Fibroblast of lung (primary cell): ENCODE data around the gene DEPDC1B. TPM values are rescaled to one million over a fixed set of nuclear protein-coding genes. Genes with fewer than 3 reads are reported as not detected.
"Not testable (repeated sequence)": the region's sequence is repeated elsewhere in the genome, so short reads cannot be mapped to it uniquely, and the experiment has no call there.

Experiments
- DNase-seq, 2 donors: peaks; one replicate each; pipeline versions ENCODE4 v3.0.0 to v3.0.0-alpha.2; 2010; ENCODE audit warnings: low read depth in 2 of 2
- H2AFZ ChIP-seq: 2 replicates; pipeline ENCODE4 v1.5.1; 2012; ENCODE audit warnings: low read length, control low read depth, inconsistent platforms
- H3K27ac ChIP-seq: 2 replicates; pipeline ENCODE4 v1.5.1; 2011; ENCODE audit warnings: low read length, control low read depth; ENCODE audit not compliant: insufficient read depth
- H3K27me3 ChIP-seq: 2 replicates; pipeline ENCODE4 v1.5.1; 2011; ENCODE audit warnings: mild to moderate bottlenecking, low read length; ENCODE audit not compliant: control insufficient read depth, insufficient read depth
- H3K36me3 ChIP-seq: 2 replicates; pipeline ENCODE4 v1.5.1; 2011; ENCODE audit warnings: low read length; ENCODE audit not compliant: control insufficient read depth, insufficient read depth
- H3K4me1 ChIP-seq: 2 replicates; pipeline ENCODE4 v1.5.1; 2011; ENCODE audit warnings: low read length; ENCODE audit not compliant: control insufficient read depth, insufficient read depth; ENCODE audit errors: extremely low read depth
- H3K4me2 ChIP-seq: 2 replicates; pipeline ENCODE4 v1.5.1; 2011; ENCODE audit warnings: low read length, control low read depth; ENCODE audit not compliant: insufficient read depth; ENCODE audit errors: extremely low read depth
- H3K4me3 ChIP-seq, 4 experiments: fragments of 200-600 bp in 1 of 4; sonication (generic) in 1 of 4; replicated peaks in 1 of 4; 2 replicates each; pipeline ENCODE4 v1.5.1; 2011 to 2016; ENCODE audit warnings: low read length in 4 of 4, low read depth in 3 of 4, mild to moderate bottlenecking in 3 of 4, control low read depth in 2 of 4, inconsistent platforms in 1 of 4, mixed read lengths in 1 of 4; ENCODE audit not compliant: insufficient read depth in 1 of 4; ENCODE audit errors: control extremely low read depth in 1 of 4
- H3K79me2 ChIP-seq: 2 replicates; pipeline ENCODE4 v1.5.1; 2012; ENCODE audit warnings: mild to moderate bottlenecking, low read length, inconsistent platforms; ENCODE audit not compliant: control insufficient read depth, insufficient read depth
- H3K9ac ChIP-seq: 2 replicates; pipeline ENCODE4 v1.5.1; 2011; ENCODE audit warnings: mild to moderate bottlenecking, low read length, control low read depth; ENCODE audit not compliant: insufficient read depth
- H3K9me3 ChIP-seq: 2 replicates; pipeline ENCODE4 v1.5.1; 2012; ENCODE audit warnings: low read depth, low read length; ENCODE audit not compliant: control insufficient read depth, insufficient read depth
- H4K20me1 ChIP-seq: 2 replicates; pipeline ENCODE4 v1.5.1; 2011; ENCODE audit warnings: low read length; ENCODE audit not compliant: control insufficient read depth, insufficient read depth; ENCODE audit errors: extremely low read depth
- EZH2 ChIP-seq: IDR thresholded peaks from 2 replicates; pipeline ENCODE4 v1.5.1; 2012; ENCODE audit warnings: low read length, control low read depth, mild to moderate bottlenecking; ENCODE audit errors: missing control alignments
- polyA plus RNA-seq, 2 donors: library from polyadenylated mRNA; depleted of rRNA in 1 of 2; stranded (reverse) in 1 of 2; unstranded in 1 of 2; fragments of >200 nt; gene quantifications; 2 replicates each; pipeline ENCODE4 v1.2.1, GENCODE V29; 2011 to 2012; ENCODE audit warnings: missing spikeins in 1 of 2
- total RNA-seq: library from RNA; depleted of rRNA; stranded (reverse); fragments of >200 nt; gene quantifications from 2 replicates; pipeline ENCODE4 v1.2.1, GENCODE V29; 2014
- TF ChIP-seq, protein P1 (sequence below), 2 donors: IDR thresholded peaks in 1 of 2; conservative IDR thresholded peaks in 1 of 2; 1 replicate in 1 of 2; 2 replicates in 1 of 2; pipeline ENCODE4 v1.5.1; 2011 to 2012; ENCODE audit warnings: low read length in 2 of 2, control low read depth in 1 of 2, inconsistent platforms in 1 of 2, low read depth in 1 of 2, mild to moderate bottlenecking in 1 of 2

DEPDC1B gene
- total and polyA plus RNA-seq, 2 donors (not counting 1 experiment from before 2014, with no cell fraction given): 2.5 to 3.2 TPM

DNA sequence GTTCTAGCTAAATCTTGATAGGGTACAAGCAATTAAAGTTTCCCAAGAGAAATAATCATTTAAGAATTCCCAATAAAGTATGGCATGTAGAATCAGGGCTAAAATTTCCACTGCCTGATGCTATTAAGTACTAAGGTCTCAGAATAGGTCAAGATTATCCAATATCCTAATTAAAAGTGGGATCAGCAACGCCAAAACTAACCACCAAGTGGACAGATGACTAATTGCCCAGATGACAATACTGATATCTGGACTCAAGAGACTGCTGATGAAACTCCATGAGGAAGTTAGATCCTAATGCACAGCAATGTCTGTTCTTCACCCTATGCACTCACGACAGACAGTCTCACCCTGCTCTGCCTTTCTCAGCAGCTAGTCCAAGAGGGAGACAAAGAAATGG is 14.3 kb downstream of the DEPDC1B start:
- TF ChIP-seq, protein P1, sequence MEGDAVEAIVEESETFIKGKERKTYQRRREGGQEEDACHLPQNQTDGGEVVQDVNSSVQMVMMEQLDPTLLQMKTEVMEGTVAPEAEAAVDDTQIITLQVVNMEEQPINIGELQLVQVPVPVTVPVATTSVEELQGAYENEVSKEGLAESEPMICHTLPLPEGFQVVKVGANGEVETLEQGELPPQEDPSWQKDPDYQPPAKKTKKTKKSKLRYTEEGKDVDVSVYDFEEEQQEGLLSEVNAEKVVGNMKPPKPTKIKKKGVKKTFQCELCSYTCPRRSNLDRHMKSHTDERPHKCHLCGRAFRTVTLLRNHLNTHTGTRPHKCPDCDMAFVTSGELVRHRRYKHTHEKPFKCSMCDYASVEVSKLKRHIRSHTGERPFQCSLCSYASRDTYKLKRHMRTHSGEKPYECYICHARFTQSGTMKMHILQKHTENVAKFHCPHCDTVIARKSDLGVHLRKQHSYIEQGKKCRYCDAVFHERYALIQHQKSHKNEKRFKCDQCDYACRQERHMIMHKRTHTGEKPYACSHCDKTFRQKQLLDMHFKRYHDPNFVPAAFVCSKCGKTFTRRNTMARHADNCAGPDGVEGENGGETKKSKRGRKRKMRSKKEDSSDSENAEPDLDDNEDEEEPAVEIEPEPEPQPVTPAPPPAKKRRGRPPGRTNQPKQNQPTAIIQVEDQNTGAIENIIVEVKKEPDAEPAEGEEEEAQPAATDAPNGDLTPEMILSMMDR (conservative IDR thresholded peaks at IDR 0.05 in 1 of 2, IDR thresholded peaks at IDR 0.05 in 1 of 2; ENCODE audit: low read depth in 1 of 2, low read length in 2 of 2): no peak
- TF ChIP-seq EZH2: no peak
- Histone ChIP-seq H3K4me2 (no peak overlapping the region), H3K27ac (no peak overlapping the region), H3K79me2 (peaks cover 18% of the 10 kb centered on the region), H3K9ac (no peak overlapping the region), H3K4me1 (no peaks in the 10 kb centered on the region), H3K4me3 (no peak overlapping the region), H3K27me3 (no peaks in the 10 kb centered on the region), H3K36me3 (no peaks in the 10 kb centered on the region), H2AFZ (no peak overlapping the region), H4K20me1 (no peaks in the 10 kb centered on the region), H3K9me3 (no peaks in the 10 kb centered on the region)
- no peak for DNase-seq

DNA sequence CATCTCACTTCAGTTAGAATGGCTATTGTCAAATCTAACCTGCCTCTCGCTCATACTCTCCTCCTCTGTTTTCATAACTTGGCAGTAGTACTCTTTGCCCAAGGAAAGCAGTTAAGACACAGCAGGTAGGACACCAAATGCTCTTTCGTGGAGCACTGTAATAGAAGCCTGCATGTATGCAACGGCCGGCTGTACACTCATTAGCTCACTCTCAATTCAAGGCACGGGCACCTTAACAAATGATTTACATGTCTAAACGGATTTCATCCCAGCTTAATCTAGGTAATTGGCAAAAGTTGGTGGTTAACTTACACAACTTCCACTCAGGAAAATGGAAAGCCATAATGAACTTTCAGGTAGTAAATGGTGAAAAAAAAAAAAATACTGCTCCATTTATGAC is 14.9 kb downstream of the DEPDC1B start:
- Histone ChIP-seq H3K36me3 (no peaks in the 10 kb centered on the region), H3K4me1 (no peaks in the 10 kb centered on the region), H2AFZ (peak overlapping the region; percentile 31), H3K4me3 (no peak overlapping the region), H3K79me2 (peaks cover 16% of the 10 kb centered on the region), H3K27ac (no peak overlapping the region), H3K9ac (no peak overlapping the region), H3K4me2 (no peak overlapping the region), H4K20me1 (no peaks in the 10 kb centered on the region), H3K27me3 (no peaks in the 10 kb centered on the region), H3K9me3 (no peaks in the 10 kb centered on the region)
- TF ChIP-seq EZH2: no peak
- TF ChIP-seq, protein P1 (conservative IDR thresholded peaks at IDR 0.05 in 1 of 2, IDR thresholded peaks at IDR 0.05 in 1 of 2; ENCODE audit: low read depth in 1 of 2, low read length in 2 of 2): no peak
- no peak for DNase-seq

GRCh38 chr5:60682007-60682406 is 18.0 kb downstream of the DEPDC1B start:
- H3K79me2 ChIP-seq, H3K27me3 ChIP-seq, DNase-seq, H3K4me1 ChIP-seq, H2AFZ ChIP-seq, H4K20me1 ChIP-seq, H3K36me3 ChIP-seq, H3K27ac ChIP-seq, H3K9me3 ChIP-seq, H3K4me3 ChIP-seq, H3K4me2 ChIP-seq, H3K9ac ChIP-seq: not testable (repeated sequence)
